Activated B cell treated with CpG ODN at 0.5 μM for 24 hours (primary cell): ENCODE results near the gene BCAN. TPM values are rescaled to one million over a fixed set of nuclear protein-coding genes. Genes with fewer than 3 reads are reported as not detected.
A peak's percentile ranks its signal among the peaks of the same experiment; 100 is the strongest.

Source experiments
- ATAC-seq: fragments of 200-7000 bp; cut with Tn5 transposase; one replicate; pipeline ENCODE4 v1.10.0; 2021; ENCODE audit warnings: low read depth, mild to moderate bottlenecking, moderate library complexity
- CTCF ChIA-PET: fragments of 350-600 bp; sonication (Branson Sonifier 250); formaldehyde crosslinking; loops from one replicate; lab custom pipeline; 2021; ENCODE audit warnings: antibody characterized with exemption; lab: Charles Lee
- POLR2A ChIA-PET: fragments of 350-600 bp; sonication (Branson Sonifier 250); formaldehyde crosslinking; loops from one replicate; lab custom pipeline; 2021; ENCODE audit warnings: antibody characterized with exemption; lab: Charles Lee
- DNase-seq: peaks from one replicate; pipeline ENCODE4 v3.0.0; 2022
- H3K27ac Mint-ChIP-seq: one replicate; pipeline ENCODE4 v1.8.0; 2020; ENCODE audit warnings: mixed read lengths
- H3K27me3 Mint-ChIP-seq: one replicate; pipeline ENCODE4 v1.8.0; 2021; ENCODE audit warnings: mixed read lengths
- H3K36me3 Mint-ChIP-seq: one replicate; pipeline ENCODE4 v1.8.0; 2021; ENCODE audit warnings: low read depth, mixed read lengths
- H3K4me1 Mint-ChIP-seq: one replicate; pipeline ENCODE4 v1.8.0; 2021; ENCODE audit warnings: mixed read lengths
- H3K4me3 Mint-ChIP-seq: one replicate; pipeline ENCODE4 v1.8.0; 2020; ENCODE audit warnings: mild to moderate bottlenecking, mixed read lengths
- H3K9me3 Mint-ChIP-seq: one replicate; pipeline ENCODE4 v1.8.0; 2020; ENCODE audit warnings: mixed read lengths
- CTCF ChIP-seq: fragments of 200-600 bp; IDR thresholded peaks from one replicate; pipeline ENCODE4 v1.8.0; 2022; ENCODE audit warnings: antibody characterized with exemption, mild to moderate bottlenecking
- intact Hi-C: fragments of 100-400 bp; cut with micrococcal nuclease; formaldehyde crosslinking; loops from one replicate; pipeline ENCODE4 v1.15.1; 2024
- total RNA-seq: library from RNA; stranded (reverse); gene quantifications from 2 replicates; pipeline ENCODE4 v1.2.3, GENCODE V29; 2022

The BCAN gene
- total RNA-seq, 1 donor from 2014 or later: 0.51 TPM

- DNase-seq (no peak), ATAC-seq (no peak)
- Mint-ChIP-seq H3K4me1 (peaks cover 89% of the 10 kb centered on the region), H3K9me3 (no peaks in the 10 kb centered on the region), H3K4me3 (no peak overlapping the region), H3K27ac (peak overlapping the region; percentile 43), H3K36me3 (no peaks in the 10 kb centered on the region), H3K27me3 (peaks cover 4% of the 10 kb centered on the region)
- ChIA-PET CTCF (interaction anchor here (0.9 to 4.6 kb wide), 2 partner anchors 35 to 38 kb away, joined by 3 to 34 read pairs; no protein-coding TSS in a partner anchor), POLR2A (interaction anchor here (1.0 kb wide), 1 partner anchor 161 kb away, joined by 3 read pairs; the partner anchor contains the start of gene MEF2D)
- no peak for TF ChIP-seq CTCF
- intact Hi-C loops: no loop called here
Measured at GRCh38 chr1:156662005-156662799, 20.3 kb downstream of the BCAN start.

- DNase-seq: no peak
- ChIA-PET CTCF (interaction anchor here (0.9 kb wide), 1 partner anchor 35 kb away, joined by 3 read pairs; no protein-coding TSS in a partner anchor), POLR2A (interaction anchor here (0.6 kb wide), 1 partner anchor 403 kb away, joined by 3 read pairs; no protein-coding TSS in a partner anchor)
- no peak for ATAC-seq
- H3K4me1 Mint-ChIP-seq: peaks cover 84% of the 10 kb centered on the region
- no peak for TF ChIP-seq CTCF
- H3K4me3 Mint-ChIP-seq: no peak overlapping the region
- H3K27ac Mint-ChIP-seq: no peak overlapping the region
- intact Hi-C loops: no loop called here
- no peaks in the 10 kb centered on the region for H3K9me3 Mint-ChIP-seq
- no peaks in the 10 kb centered on the region for H3K36me3 Mint-ChIP-seq
- no peaks in the 10 kb centered on the region for H3K27me3 Mint-ChIP-seq
Measured at GRCh38 chr1:156662800-156663055, 20.8 kb downstream of the BCAN start.

- ChIA-PET CTCF (no interaction called here), POLR2A (interaction anchor here (0.6 kb wide), 1 partner anchor 404 kb away, joined by 3 read pairs; no protein-coding TSS in a partner anchor)
- intact Hi-C loops: no loop called here
- ATAC-seq (no peak), DNase-seq (no peak)
- no peaks in the 10 kb centered on the region for H3K36me3 Mint-ChIP-seq
- peaks cover 80% of the 10 kb centered on the region for H3K4me1 Mint-ChIP-seq
- no peaks in the 10 kb centered on the region for H3K27me3 Mint-ChIP-seq
- H3K27ac Mint-ChIP-seq: no peak overlapping the region
- no peak overlapping the region for H3K4me3 Mint-ChIP-seq
- no peaks in the 10 kb centered on the region for H3K9me3 Mint-ChIP-seq
- no peak for TF ChIP-seq CTCF
Measured at GRCh38 chr1:156663178-156663577, 21.3 kb downstream of the BCAN start.

- Mint-ChIP-seq H3K27me3 (peaks cover under 1% of the 10 kb centered on the region), H3K9me3 (no peaks in the 10 kb centered on the region), H3K4me1 (peaks cover 73% of the 10 kb centered on the region), H3K36me3 (no peaks in the 10 kb centered on the region), H3K4me3 (peak overlapping the region; percentile 19), H3K27ac (no peak overlapping the region)
- POLR2A ChIA-PET: interaction anchor here (0.5 to 0.6 kb wide), 2 partner anchors 34 to 210 kb away, joined by 3 read pairs; no protein-coding TSS in a partner anchor
- ATAC-seq (no peak), DNase-seq (no peak)
- intact Hi-C loops: no loop called here
- CTCF ChIA-PET: interaction anchor here (0.7 to 1.6 kb wide), 3 partner anchors 10 to 37 kb away, joined by 3 to 5 read pairs (median 5); no protein-coding TSS in a partner anchor
- TF ChIP-seq CTCF: no peak
Measured at GRCh38 chr1:156664046-156664766, 22.3 kb downstream of the BCAN start.
